Ovary (tissue), 9 donors: Measurements from ENCODE around the gene SIK3. TPM values are rescaled to one million over a fixed set of nuclear protein-coding genes. Genes with fewer than 3 reads are reported as not detected.

Source experiments
- DNase-seq, 5 donors: peaks; one replicate each; pipeline ENCODE4 v3.0.0-alpha.2; 2019 to 2020
- H3K27ac ChIP-seq, 2 donors: fragments of 200-600 bp; one replicate each; pipeline versions ENCODE4 v1.5.1 to v1.8.0; 2019 to 2022
- H3K27me3 ChIP-seq: fragments of 200-600 bp; one replicate; pipeline ENCODE4 v1.8.0; 2022
- H3K36me3 ChIP-seq: fragments of 200-600 bp; sonication (generic); one replicate; pipeline ENCODE4 v1.5.1; 2019
- H3K4me1 ChIP-seq: one replicate; pipeline ENCODE4 v1.8.1; 2013; ENCODE audit warnings: mild to moderate bottlenecking, moderate library complexity; ENCODE audit not compliant: insufficient read depth
- H3K4me3 ChIP-seq: fragments of 200-600 bp; sonication (generic); one replicate; pipeline ENCODE4 v1.5.1; 2017
- H3K9me3 ChIP-seq, 2 donors: fragments of 200-600 bp in 1 of 2; sonication (generic) in 1 of 2; one replicate each; pipeline versions ENCODE4 v1.5.1 to v1.8.1; 2013 to 2019; ENCODE audit warnings: mild to moderate bottlenecking in 1 of 2, moderate library complexity in 1 of 2
- CTCF ChIP-seq, 3 donors: fragments of 450-650 bp in 2 of 3; fragments of 200-600 bp in 1 of 3; IDR thresholded peaks; one replicate each; pipeline versions ENCODE4 v1.5.1 to v1.8.0; 2016 to 2022; ENCODE audit warnings: antibody characterized with exemption in 3 of 3, mild to moderate bottlenecking in 1 of 3
- EP300 ChIP-seq: sonication (generic); formaldehyde crosslinking; IDR thresholded peaks from one replicate; pipeline ENCODE4 v1.6.1; 2017; ENCODE audit warnings: antibody characterized with exemption
- POLR2A ChIP-seq: fragments of 450-650 bp; IDR thresholded peaks from one replicate; pipeline ENCODE4 v1.6.1; 2017; ENCODE audit warnings: antibody characterized with exemption, mild to moderate bottlenecking, moderate library complexity
- WGBS, 3 donors: extraction: QIAGEN DNeasy Blood & Tissue Kit in 1 of 3; methylation state at CpG; one replicate each; pipeline versions ENCODE4 v1.1.5 to v1.1.7; 2013 to 2017; 5-methylcytosine and 5-hydroxymethylcytosine counted together
- intact Hi-C, 4 donors: fragments of 100-400 bp; cut with DNase I; formaldehyde crosslinking; loops; one replicate each; pipeline versions ENCODE4 v1.11.0 to v1.15.1; 2022 to 2023
- polyA plus RNA-seq, 2 donors: library from polyadenylated mRNA; stranded (reverse); fragments of 200-250 nt in 1 of 2; fragments of 350-450 nt in 1 of 2; fragmentation: Illumina TruSeq in 1 of 2; extraction: RNeasy Lipid Tissue Mini Kit (QIAGEN cat#74804) in 1 of 2; gene quantifications; one replicate each; pipeline ENCODE4 v1.2.3, GENCODE V29; 2013 to 2014
- total RNA-seq, 7 donors: library from RNA; depleted of rRNA in 2 of 7; stranded (reverse); fragments of >200 nt in 2 of 7; fragmentation: NEBNext Ultra II Directional in 3 of 7; extraction: Animal tissue kit (Norgen Biotek cat#: 25700) in 3 of 7; gene quantifications; one replicate each; pipeline versions ENCODE4 v1.1.0 to v1.2.4, GENCODE V29; 2016 to 2023
- donor health status: DM: no; HTN: no; CAD: no; lungs with moderate emphysema.
- donor health status: DM: no; HTN: no; CAD: no.
- donor health status: Bipolar disorder and iron deficiency.
- donor health status: DM: yes; HTN: yes; CAD: no.
- donor health status: DM: no; HTN: no; CAD: no.
- donor health status: DM: yes; HTN: yes; CAD: no.

SIK3 gene
- total and polyA plus RNA-seq, 9 donors: 18.3 to 134 (median 56.2) TPM

GRCh38 chr11:117023178-117023577, 75.0 kb downstream of the SIK3 start:
- Histone ChIP-seq H3K36me3 (no peaks in the 10 kb centered on the region), H3K27ac (no peak overlapping the region), H3K9me3 (no peaks in the 10 kb centered on the region), H3K27me3 (no peaks in the 10 kb centered on the region), H3K4me1 (peaks cover 6% of the 10 kb centered on the region), H3K4me3 (no peak overlapping the region)
- intact Hi-C loops: no loop called here
- no peak for TF ChIP-seq EP300
- WGBS, 3 donors: 69 to 88% (median 79%) methylated on average over 3 of the region's 3 CpGs
- DNase-seq: no peak

DNA sequence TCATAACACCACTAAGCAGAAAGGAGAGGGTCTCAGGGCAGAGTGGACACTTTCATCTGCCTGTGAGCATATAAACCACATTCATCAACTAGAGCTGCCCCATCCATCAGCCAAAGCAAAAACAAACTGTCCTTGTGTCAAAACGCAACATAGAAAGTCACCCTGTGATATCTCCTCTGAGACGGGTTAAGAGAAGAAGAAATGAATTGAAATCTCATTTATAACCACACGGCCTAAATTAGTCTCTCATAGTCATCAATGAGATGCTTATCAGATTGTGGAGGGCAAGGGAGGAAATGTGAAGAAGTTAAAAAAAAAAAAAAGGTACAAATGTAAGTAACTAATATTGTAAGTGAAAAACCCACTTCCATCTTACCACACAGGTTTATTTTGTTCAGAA, 75.7 kb downstream of the SIK3 start:
- peaks cover 6% of the 10 kb centered on the region for H3K4me1 ChIP-seq
- no peaks in the 10 kb centered on the region for H3K36me3 ChIP-seq
- no peaks in the 10 kb centered on the region for H3K9me3 ChIP-seq
- intact Hi-C loops: no loop called here
- TF ChIP-seq EP300 (no peak), POLR2A (no peak), CTCF (IDR thresholded peaks at IDR 0.05) (no peak)
- DNase-seq: no peak
- no peaks in the 10 kb centered on the region for H3K27me3 ChIP-seq
- 83 to 84% (median 83%) methylated on average over 3 of the region's 3 CpGs for WGBS, 3 donors
- no peak overlapping the region for H3K27ac ChIP-seq
- H3K4me3 ChIP-seq: no peak overlapping the region

GRCh38 chr11:117020869-117021564, 77.2 kb downstream of the SIK3 start:
- intact Hi-C loops: no loop called here
- H3K9me3 ChIP-seq: no peaks in the 10 kb centered on the region
- no peak overlapping the region for H3K27ac ChIP-seq
- H3K4me1 ChIP-seq: peaks cover 6% of the 10 kb centered on the region
- no peak for DNase-seq
- no peaks in the 10 kb centered on the region for H3K27me3 ChIP-seq
- no peaks in the 10 kb centered on the region for H3K36me3 ChIP-seq
- TF ChIP-seq EP300: no peak
- no peak for TF ChIP-seq CTCF (IDR thresholded peaks at IDR 0.05)
- TF ChIP-seq POLR2A: no peak
- no peak overlapping the region for H3K4me3 ChIP-seq
- WGBS, 3 donors: 89 to 91% (median 91%) methylated on average over 6 of the region's 6 CpGs

DNA sequence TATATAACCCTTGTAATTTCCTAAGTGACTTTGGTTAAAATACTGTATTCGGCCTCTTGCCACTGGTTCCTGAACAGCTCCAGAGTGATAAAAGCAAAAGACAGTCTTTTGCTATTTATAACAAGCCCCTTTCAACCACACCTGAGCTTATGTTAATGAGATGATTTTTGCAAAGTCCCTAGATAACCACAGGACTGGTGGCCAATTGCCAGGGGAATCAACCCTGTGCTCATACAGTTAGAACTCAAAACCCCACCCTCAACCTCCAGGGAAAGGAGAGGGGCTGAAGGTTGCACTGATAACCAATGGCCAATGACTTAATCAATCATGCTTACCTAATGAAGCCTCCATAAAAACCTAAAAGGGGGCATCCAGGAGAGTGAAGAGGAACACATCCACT, 77.9 kb downstream of the SIK3 start:
- Histone ChIP-seq H3K4me1 (peaks cover 6% of the 10 kb centered on the region), H3K9me3 (no peaks in the 10 kb centered on the region), H3K27ac (no peak overlapping the region), H3K36me3 (no peaks in the 10 kb centered on the region), H3K4me3 (no peak overlapping the region), H3K27me3 (no peaks in the 10 kb centered on the region)
- TF ChIP-seq EP300 (no peak), POLR2A (no peak), CTCF (IDR thresholded peaks at IDR 0.05) (no peak)
- WGBS, 3 donors: 96 to 100% (median 96%) methylated on average over 1 of the region's 1 CpG
- DNase-seq: no peak
- intact Hi-C loops: no loop called here

DNA sequence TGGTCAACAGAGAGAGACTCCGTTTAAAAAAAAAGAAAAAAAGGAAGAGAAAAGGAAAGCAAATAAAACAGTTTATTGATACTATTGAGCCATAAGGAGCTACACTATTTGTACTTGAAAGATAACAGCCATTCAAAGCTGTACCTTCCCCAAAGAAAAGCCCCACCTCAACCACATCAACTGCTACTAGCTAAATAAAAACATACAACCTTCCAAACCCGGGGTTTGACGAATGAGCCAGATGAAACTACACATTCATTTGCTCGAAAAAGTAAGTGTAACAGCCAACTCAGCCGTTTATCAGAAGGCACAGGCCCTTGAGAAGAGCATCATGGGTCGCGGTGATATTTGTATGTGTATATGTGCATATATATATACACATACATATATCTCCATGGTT, 78.4 kb downstream of the SIK3 start:
- Histone ChIP-seq H3K27me3 (no peaks in the 10 kb centered on the region), H3K4me3 (no peak overlapping the region), H3K4me1 (peaks cover 6% of the 10 kb centered on the region), H3K27ac (no peak overlapping the region), H3K9me3 (no peaks in the 10 kb centered on the region), H3K36me3 (no peaks in the 10 kb centered on the region)
- no peak for DNase-seq
- no peak for TF ChIP-seq POLR2A
- no peak for TF ChIP-seq EP300
- TF ChIP-seq CTCF (IDR thresholded peaks at IDR 0.05): no peak
- intact Hi-C loops: no loop called here
- 77 to 85% (median 81%) methylated on average over 7 of the region's 7 CpGs for WGBS, 3 donors
